G401.6 (cell line): ENCODE measurements around the gene SNCB.
A peak's percentile ranks its signal among the peaks of the same experiment; 100 is the strongest.
"Not testable (repeated sequence)": the region's sequence is repeated elsewhere in the genome, so short reads cannot be mapped to it uniquely, and the experiment has no call there.

ENCODE experiments used
- FAIRE-seq: peaks from 2 replicates; lab custom pipeline; 2012; peaks lifted over from hg19 to GRCh38; lab: Jason Lieb, UNC

The SNCB gene

DNA sequence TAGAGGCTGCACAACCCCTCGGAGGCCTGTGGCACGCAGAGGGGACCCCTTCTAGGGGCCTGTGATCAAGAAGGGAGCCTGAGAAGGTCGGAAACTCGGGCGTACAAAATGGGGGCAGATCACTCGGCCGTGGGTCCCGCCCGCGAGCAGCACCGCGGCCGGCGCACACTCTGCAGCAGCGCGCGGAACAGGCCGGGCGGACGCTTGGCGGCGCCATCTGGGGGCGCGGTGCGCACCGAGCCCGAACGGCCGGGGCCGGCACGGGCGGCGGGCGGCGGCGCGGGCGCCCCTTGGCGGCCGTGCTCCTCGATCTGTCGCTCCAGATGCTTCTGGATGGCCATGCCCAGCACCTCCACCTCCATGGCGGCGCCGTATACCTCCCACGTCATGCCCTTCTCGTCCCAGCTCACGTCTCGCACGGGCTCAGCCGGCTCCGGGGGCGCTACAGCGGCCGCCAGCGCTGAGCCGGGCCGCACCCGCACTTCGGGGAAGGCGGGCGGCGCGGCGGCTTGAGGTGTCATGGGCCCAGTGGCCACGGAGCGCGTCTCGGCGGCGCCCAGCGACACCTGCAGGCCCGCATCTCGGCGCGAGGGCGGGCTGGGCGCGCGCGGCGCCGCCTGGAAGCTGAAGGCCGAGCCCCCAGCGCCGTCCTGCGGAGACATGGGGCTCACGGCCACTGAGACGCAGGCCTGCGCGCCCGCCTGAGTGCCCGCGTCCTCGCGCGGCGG is 33.5 kb downstream of the SNCB start:
- no peak for FAIRE-seq

DNA sequence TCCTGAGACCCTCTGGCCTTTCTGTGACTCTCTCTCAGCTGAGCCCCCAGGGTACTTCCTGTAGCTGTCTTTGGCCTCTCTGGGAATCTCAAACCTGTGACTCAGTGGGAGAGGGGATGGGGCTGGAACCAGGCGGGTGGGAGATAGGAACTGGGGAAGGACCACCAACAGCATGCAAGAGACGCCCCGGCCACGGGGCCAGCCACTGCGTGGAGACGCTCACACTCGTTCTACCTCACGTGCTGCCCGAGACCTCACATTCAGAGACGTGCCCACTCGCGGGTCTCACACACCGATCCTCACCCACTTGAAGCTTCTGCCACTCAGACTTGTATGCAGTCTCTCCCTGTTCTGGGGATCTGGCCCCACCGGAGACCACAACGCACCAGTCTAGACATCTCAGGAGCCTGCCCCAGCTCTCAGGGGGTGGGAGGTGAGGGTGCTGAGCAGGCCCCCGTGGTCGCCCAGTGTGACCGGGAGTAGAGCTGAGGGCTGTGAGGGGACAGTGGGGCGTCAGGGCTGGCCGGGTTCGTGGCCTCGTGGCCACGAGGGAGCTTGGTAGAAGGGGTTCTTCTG is 34.2 kb downstream of the SNCB start:
- no peak for FAIRE-seq

DNA sequence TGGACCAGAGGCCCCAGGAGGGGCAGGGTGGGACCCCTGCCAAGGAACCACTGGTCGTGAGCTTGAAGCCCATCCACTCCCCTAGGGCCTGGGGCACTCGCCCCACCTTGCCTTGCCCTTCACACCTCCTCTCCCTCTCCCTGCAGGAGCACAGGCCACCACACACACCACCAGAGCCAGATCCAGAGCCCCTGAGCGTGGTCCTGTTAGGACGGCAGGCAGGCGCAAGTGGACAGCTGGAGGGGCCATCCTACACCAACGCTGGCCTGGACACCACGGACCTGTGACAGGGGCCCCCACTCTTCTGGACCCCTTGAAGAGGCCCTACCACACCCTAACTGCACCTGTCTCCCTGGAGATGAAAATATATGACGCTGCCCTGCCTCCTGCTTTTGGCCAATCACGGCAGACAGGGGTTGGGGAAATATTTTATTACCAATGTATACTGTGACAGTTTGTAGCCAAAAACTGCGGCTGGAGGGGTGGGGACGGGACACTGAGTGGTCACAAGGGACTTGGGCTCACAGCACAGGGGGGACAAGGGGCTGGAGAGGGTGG is 34.9 kb downstream of the SNCB start:
- FAIRE-seq, result no peak

DNA sequence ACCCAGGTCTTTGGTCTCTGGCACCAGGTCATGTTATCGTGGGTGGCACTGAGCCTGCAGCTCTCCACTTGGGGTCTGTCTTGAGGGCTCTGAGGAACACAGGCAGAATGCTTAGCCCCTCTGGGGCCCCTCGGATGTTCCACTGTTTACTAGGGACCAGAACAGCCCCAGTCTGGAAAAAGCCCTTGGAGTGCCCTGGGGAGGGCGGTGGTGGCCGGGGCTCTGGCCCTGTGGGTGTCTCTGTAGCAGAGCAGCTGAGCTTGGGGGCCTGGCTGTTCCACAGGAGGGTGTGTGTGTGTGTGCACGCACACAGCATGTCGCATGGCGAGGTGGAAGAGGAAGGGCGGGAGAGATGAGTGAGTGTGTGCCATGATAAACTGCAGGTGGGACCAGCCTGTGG is 35.8 kb downstream of the SNCB start:
- no peak for FAIRE-seq

DNA sequence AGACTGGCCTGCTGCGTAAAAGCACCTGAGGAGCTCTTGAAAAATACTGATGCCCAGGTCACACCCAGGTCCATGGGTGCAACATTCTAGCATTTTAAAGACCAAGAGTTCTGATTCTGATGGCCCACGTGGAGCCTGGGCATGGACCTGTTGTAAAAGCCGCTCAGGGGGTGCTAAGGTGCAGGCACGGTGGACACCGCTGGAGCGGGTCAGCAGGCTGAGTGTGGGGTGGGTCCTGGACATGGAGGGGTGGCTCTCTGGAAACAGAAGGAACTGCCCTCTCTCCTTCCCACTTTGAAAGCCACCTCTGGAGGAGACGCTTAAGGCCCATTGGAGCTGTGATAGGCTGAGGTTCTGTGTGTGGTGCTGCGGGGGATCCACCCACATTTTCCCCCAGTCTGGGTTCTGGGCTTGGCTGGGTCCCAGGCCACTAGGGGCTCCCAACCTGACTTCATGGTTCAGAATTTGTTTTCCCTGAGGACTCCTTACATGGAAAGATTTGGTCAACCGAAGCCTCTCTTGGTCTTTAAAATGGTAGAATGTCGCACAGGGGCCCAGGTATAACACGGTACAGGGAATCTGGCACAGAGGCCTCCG is 37.0 kb downstream of the SNCB start:
- FAIRE-seq, result no peak

DNA sequence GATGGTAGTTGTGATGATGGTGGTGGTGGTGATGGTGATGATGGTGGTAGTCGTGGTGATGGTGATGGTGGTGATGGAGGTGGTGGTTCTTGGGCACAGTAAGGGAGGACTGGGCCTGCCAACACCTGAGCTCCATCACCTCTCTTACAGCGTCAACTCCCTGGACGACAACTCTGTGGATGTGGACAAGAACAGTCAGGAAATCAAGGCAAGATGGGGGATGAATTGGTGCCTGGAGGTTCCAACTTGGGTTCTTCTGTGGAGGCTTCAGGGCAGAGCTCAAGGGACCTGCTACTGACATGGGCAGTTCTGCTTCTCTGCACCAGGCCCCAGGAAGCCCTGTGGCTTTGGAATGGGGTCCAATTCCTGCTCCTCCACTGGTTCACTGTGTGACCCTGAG is 37.8 kb downstream of the SNCB start:
- no peak for FAIRE-seq

DNA sequence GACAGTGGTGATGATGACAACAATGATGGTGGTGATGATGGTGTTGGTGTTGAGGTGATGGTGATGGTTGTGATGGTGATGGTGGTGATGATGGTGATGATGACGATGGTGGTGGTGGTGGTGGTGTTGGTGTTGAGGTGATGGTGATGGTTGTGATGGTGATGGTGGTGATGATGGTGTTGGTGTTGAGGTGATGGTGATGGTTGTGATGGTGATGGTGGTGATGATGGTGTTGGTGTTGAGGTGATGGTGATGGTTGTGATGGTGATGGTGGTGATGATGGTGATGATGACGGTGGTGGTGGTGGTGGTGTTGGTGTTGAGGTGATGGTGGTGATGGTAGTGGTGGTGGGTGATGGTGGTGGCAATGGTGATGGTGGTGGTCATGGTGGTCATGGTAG is 38.7 kb downstream of the SNCB start:
- FAIRE-seq, result not testable (repeated sequence)

DNA sequence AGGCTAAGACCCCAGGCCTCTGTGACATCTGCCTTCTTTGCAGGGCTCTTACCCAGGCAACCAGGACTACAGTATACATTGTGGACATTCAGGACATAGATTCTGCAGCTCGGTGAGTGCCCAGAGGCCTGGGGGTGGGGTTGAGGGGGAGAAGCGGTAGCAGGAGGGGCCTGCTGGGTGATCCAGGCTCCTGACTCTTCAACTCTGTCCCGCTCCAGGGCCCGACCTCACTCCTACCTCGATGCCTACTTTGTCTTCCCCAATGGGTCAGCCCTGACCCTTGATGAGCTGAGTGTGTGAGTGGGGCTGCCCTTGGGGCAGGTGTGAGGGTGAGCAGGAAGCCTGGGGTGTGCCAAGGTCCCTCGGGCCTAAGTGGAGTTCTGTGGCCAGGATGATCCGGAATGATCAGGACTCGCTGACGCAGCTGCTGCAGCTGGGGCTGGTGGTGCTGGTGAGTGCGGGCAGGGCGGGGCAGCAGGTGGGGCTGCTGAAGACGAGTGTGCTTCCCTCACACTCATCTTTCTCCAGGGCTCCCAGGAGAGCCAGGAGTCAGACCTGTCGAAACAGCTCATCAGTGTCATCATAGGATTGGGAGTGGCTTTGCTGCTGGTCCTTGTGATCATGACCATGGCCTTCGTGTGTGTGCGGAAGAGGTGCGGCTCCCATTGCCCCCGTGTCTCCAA is 40.2 kb downstream of the SNCB start:
- no peak for FAIRE-seq

DNA sequence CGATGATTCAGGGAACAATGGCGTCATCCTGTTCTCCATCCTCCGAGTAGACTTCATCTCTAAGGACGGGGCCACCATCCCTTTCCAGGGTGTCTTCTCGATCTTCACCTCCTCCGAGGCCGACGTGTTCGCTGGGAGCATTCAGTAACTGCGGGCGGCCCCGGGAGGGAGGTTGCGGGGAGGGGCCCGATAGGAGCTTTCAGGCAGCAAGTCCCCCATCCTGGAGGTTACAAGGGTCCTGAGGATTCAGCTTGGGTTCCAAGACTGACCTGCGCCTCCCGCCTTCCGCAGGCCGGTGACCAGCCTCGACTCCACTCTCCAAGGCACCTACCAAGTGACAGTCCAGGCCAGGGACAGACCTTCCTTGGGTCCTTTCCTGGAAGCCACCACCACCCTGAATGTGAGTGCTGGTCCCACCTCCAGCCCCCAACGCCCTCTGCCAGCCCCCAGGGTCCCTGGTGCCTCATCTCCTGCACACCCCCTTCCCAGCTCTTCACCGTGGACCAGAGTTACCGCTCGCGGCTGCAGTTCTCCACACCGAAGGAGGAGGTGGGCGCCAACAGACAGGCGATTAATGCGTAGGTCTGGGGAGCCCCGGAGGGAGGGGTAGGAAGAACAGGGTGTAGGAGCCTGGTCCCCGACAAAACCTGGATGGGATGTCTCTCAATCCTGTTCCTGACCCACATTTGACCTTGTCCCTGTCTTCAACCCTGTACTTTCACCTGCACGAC is 41.1 kb downstream of the SNCB start:
- FAIRE-seq, result no peak

DNA sequence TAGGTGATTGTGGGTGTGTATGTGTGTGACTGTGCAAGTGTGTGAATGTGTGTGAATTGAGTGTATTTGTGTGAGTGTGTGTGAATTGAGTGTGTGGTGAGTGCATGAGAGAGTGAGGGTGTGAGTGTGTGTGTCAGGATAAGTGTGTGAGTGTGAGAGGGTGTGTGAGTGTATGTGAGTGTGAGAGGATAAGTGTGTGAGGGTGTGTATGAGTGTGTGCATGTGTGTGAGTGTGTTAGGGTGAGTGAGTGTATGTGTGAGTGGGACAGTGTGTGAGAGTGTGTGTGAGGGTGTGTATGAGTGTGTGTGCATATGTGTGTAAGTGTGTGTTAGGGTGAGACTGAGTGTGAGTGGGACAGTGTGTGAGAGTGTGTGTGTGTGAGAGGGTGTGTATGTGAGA is 42.0 kb downstream of the SNCB start:
- FAIRE-seq, result no peak

DNA sequence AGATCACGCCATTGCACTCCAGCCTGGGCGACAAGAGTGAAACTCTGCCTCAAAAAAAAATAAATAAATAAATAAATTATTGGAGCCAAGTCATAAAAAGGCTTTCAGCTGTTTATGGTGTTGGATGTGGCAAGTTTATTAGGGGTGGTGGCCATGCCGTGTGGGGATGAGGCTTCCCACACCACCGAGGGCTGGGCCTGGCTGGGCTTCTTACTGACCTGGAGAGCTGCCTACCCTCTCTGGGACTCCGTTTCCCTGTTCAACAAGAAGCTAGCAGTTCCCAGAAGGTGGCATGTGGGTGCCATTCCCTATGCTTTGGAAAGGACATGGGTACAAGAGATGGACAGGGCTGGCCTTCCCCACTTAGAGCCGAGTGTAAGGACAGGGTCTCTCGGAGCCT is 42.9 kb downstream of the SNCB start:
- FAIRE-seq, result no peak

DNA sequence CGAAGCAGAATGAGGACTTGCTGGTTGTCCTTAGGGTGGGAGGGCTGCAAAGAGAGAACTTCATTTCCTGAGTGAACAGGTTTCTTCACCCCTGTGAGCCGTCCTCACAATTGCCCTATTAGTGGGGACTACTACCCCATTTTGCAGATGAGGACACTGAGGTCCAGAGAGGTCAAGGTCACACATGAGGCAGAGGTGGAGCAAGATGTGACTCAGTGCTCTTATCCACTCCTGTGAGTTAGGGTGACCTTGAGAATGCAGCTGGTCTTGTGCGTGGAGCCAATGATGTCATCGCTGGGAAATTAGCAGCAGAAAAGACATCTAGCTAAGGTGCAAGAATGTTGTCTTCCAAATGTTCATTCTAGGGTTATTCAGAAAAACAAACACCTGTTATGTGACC is 47.3 kb downstream of the SNCB start:
- no peak for FAIRE-seq

DNA sequence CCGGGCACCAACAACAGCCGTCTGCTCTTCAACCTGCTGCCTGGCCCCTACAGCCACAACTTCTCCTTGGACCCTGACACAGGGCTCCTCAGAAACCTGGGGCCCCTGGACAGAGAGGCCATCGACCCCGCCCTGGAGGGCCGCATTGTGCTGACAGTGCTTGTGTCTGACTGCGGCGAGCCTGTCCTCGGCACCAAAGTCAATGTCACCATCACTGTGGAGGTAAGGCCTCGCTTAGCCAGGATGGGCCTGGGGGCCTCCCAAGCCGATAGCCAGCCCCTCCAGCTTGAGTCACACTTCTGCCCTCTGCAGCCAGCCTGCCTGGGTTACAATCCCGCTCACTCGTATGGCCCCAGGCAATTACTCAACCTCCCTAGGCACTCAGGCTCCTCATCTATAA is 49.0 kb downstream of the SNCB start:
- no peak for FAIRE-seq

DNA sequence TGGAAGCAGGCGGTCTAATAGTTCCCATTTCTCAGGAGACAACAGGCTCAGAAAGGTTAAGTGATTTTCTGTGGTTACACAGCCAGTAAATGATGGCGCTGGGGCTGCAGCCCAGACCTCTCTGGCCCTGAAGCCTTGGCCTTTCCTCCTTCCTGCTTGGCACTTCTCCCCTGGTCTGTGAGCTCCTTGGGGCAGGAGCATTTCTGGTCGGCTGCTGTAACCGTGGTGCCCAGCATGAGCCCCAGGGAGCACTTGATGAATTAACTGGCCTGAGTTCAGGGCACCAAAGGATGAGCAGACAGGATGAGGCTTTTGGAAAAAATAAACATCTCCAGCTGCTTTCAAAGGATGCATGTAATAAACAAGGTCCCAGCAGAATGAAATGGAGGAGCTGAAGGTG is 51.0 kb downstream of the SNCB start:
- no peak for FAIRE-seq

DNA sequence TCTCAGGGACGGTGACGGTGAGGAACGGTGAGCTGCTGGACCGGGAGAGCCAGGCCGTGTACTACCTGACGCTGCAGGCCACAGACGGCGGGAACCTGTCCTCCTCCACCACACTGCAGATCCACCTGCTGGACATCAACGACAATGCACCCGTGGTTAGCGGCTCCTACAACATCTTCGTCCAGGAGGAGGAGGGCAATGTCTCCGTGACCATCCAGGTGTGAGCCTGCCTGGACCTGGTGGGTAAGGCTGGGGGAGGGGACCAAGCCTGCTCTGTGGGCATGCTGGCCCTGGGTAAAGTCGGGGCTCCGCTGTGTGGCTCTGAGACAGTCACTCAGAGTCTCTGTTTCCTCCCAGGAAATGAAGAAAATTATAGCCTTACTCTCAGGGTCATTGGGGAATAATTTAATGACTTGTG is 51.9 kb downstream of the SNCB start:
- FAIRE-seq, result peak; percentile 82

DNA sequence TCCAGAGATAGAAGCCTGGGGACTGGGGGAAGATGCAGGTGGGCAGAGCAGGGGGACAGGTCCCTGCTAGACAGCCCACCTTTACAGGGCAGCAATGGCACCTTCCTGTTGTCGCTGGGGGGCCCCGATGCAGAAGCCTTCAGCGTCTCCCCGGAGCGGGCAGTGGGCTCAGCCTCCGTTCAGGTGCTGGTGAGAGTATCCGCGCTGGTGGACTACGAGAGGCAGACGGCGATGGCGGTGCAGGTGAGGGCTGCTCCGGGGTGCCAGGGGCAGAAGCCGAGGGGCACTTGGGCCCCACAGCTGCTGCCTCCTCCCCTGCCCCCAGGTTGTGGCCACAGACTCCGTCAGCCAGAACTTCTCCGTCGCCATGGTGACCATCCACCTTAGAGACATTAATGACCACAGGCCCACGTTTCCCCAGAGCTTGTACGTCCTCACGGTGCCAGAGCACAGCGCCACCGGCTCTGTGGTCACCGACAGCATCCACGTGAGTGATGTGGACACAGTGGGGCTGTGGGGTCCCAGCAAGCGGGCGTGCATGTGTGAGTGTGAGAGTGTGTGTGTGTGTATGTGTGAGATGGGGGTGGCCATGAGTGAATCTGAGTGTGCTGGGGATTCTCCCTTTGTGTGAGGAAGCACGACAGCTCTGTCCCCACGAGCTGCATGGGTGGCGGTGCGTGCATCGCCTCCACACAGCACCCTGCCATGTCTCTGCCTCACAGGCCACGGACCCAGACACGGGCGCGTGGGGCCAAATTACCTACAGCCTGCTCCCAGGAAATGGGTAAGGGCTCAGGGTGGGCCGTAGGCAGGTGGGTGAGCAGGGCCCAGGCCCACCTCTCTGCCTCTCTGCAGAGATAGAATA is 52.8 kb downstream of the SNCB start:
- FAIRE-seq, result no peak

DNA sequence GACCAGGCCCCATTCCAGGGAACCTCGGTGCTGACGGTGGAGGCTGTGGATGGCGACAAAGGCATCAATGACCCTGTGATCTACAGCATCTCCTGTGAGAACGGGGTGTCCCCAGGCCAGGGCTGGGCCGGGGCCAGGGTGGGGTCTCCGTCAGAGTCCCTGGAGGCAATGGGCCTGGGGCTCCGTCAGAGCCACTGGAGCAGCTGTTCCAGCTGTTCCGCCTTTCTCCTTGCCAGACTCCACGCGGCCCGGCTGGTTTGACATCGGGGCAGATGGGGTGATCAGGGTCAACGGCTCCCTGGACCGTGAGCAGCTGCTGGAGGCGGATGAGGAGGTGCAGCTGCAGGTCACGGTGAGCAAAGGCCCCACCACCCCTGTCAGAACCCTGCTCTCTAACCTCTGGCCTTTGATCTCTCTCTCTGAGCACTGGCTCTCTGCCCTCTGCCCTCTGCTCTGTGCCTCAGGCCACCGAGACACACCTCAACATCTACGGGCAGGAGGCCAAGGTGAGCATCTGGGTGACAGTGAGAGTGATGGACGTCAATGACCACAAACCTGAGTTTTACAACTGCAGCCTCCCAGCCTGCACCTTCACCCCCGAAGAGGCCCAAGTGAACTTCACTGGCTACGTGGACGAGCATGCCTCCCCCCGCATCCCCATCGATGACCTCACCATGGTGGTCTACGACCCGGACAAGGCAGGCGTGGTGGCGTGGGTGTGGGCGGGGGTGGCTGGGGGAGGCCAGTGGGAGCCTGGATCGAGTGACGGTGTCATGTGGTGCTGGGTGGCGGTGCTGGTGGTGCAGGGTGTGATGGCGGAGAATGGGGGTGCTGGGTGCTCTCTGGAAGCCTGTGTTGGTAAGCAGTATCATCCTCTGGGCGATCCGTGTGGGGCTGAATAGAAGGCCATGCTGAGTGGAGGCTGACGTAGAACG is 54.6 kb downstream of the SNCB start:
- no peak for FAIRE-seq

DNA sequence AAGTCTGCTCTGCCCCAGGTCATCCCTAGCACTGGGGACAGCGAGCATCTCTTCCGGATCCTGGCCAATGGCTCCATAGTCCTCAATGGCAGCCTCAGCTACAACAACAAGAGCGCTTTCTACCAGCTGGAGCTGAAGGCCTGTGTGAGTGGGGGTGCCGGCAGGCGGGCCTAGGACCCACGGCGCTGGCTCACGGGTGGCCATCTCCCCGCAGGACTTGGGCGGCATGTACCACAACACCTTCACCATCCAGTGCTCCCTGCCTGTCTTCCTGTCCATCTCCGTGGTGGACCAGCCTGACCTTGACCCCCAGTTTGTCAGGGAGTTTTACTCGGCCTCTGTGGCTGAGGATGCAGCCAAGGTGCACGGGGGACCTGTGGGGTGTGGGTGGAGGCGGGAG is 55.3 kb downstream of the SNCB start:
- no peak for FAIRE-seq

DNA sequence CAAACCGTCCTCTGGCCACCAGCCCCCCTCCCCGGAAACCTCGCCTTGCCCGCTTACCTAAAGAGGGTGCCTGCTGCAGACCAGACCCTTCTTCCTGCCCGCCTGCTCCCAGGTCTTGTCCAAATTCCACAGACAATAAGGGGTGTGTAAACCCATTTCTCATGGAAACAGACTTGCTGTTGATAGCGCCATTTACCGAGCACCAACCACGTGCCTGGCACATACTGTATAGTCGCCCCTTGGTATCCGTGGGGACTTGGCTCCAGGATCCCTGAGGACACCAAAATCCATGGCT is 56.1 kb downstream of the SNCB start:
- FAIRE-seq, result no peak

DNA sequence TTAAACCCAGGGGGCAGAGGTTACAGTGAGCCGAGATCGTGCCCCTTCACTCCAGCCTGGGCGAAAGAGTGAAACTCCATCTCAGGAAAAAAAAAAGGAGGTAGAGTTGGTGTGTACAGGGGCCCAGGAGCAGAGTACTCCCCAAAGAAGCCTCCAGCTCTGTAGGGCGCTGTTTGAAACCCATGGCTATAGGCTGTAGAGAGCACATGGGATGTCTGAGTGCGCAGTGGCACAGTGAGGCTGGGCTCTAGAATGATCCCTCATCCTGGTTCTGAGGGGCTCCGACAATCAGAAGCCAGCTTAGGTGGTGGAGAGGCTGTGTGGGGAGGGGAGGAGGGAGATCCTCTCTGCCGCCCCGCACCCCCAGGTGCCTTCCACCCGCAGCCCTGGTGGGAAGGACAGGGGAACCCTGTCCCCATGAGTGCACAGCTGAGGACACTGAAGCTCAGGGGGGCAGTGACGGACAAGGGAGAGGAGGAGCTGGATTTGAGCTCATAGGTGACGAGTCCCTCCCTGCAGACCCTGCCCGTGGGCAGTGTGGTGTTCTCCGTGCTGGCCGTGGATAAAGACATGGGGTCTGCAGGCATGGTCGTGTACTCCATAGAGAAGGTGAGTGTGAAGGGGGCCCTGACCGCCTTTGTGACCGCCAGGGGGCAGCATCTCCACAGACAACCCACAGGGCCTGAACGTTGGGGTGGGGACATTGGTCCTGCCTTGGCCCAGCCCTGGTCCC is 56.6 kb downstream of the SNCB start:
- no peak for FAIRE-seq
